CD14-positive monocyte (primary cell): Measurements from ENCODE around the gene TBC1D4. TPM values are rescaled to one million over a fixed set of nuclear protein-coding genes. Genes with fewer than 3 reads are reported as not detected.

Experiments used
- DNase-seq, 3 donors: peaks; one replicate each; pipeline ENCODE4 v3.0.0-alpha.2; 2011 to 2022
- H2AFZ ChIP-seq: 2 replicates; pipeline ENCODE4 v1.6.0; 2012; ENCODE audit warnings: mild to moderate bottlenecking, low read depth, low read length, inconsistent platforms; ENCODE audit not compliant: insufficient read depth, poor library complexity, severe bottlenecking
- H3K27ac ChIP-seq, 2 donors: 1 replicate in 1 of 2; 2 replicates in 1 of 2; pipeline ENCODE4 v1.5.1; 2012 to 2013; ENCODE audit warnings: low read length in 2 of 2, control low read depth in 1 of 2, inconsistent platforms in 1 of 2, low read depth in 1 of 2, mild to moderate bottlenecking in 1 of 2
- H3K27me3 ChIP-seq, 2 donors: one replicate each; pipeline versions ENCODE4 v1.6.0 to v1.6.1; 2011 to 2013; ENCODE audit warnings: low read length in 2 of 2; ENCODE audit not compliant: control insufficient read depth in 2 of 2, insufficient read depth in 2 of 2
- H3K36me3 ChIP-seq, 2 donors: replicated peaks in 1 of 2; 1 replicate in 1 of 2; 2 replicates in 1 of 2; pipeline versions ENCODE4 v1.5.1 to v1.6.1; 2012 to 2013; ENCODE audit warnings: low read length in 2 of 2, control low read depth in 1 of 2, inconsistent platforms in 1 of 2, mild to moderate bottlenecking in 1 of 2; ENCODE audit not compliant: insufficient read depth in 2 of 2, control insufficient read depth in 1 of 2
- H3K4me1 ChIP-seq, 2 donors: 1 replicate in 1 of 2; 2 replicates in 1 of 2; pipeline versions ENCODE4 v1.5.1 to v1.6.1; 2012 to 2013; ENCODE audit warnings: low read length in 2 of 2, control low read depth in 1 of 2, inconsistent platforms in 1 of 2, mild to moderate bottlenecking in 1 of 2, moderate library complexity in 1 of 2; ENCODE audit not compliant: insufficient read depth in 2 of 2, control insufficient read depth in 1 of 2
- H3K4me2 ChIP-seq: replicated peaks from 2 replicates; pipeline ENCODE3; 2012; ENCODE audit warnings: low read length, moderate library complexity, mild to moderate bottlenecking; ENCODE audit not compliant: poor library complexity, severe bottlenecking; ENCODE audit errors: extremely low read depth
- H3K4me3 ChIP-seq, 3 experiments: fragments of 200-600 bp in 1 of 3; sonication (generic) in 1 of 3; replicated peaks in 1 of 3; 1 replicate in 2 of 3; 2 replicates in 1 of 3; pipeline ENCODE4 v1.5.1; 2011 to 2013; ENCODE audit warnings: low read length in 3 of 3, mild to moderate bottlenecking in 3 of 3, control low read depth in 2 of 3, low read depth in 2 of 3, inconsistent platforms in 1 of 3, moderate library complexity in 1 of 3
- H3K79me2 ChIP-seq: 2 replicates; pipeline ENCODE4 v1.6.0; 2012; ENCODE audit warnings: mild to moderate bottlenecking, control low read depth, inconsistent platforms, low read length, moderate library complexity; ENCODE audit not compliant: insufficient read depth
- H3K9ac ChIP-seq: 2 replicates; pipeline ENCODE4 v1.6.0; 2017; ENCODE audit warnings: low read length, mild to moderate bottlenecking; ENCODE audit not compliant: insufficient read depth, poor library complexity, severe bottlenecking
- H3K9me3 ChIP-seq, 2 donors: replicated peaks in 1 of 2; 1 replicate in 1 of 2; 2 replicates in 1 of 2; pipeline versions ENCODE4 v1.5.1 to v1.6.1; 2012 to 2013; ENCODE audit warnings: low read length in 2 of 2, control low read depth in 1 of 2; ENCODE audit not compliant: control insufficient read depth in 1 of 2, insufficient read depth in 1 of 2
- H4K20me1 ChIP-seq: 2 replicates; pipeline ENCODE4 v1.6.0; 2012; ENCODE audit warnings: mild to moderate bottlenecking, low read length, control low read depth, moderate library complexity; ENCODE audit not compliant: insufficient read depth
- H3K27ac Mint-ChIP-seq, 7 donors: one replicate each; pipeline ENCODE4 v1.8.0; 2020; ENCODE audit warnings: mild to moderate bottlenecking in 7 of 7, mixed read lengths in 7 of 7, moderate library complexity in 6 of 7, inconsistent platforms in 2 of 7
- H3K27me3 Mint-ChIP-seq, 3 donors: one replicate each; pipeline ENCODE4 v1.8.0; 2021 to 2022; ENCODE audit warnings: low read depth in 3 of 3, mild to moderate bottlenecking in 3 of 3, mixed read lengths in 3 of 3, moderate library complexity in 3 of 3, inconsistent platforms in 1 of 3
- H3K36me3 Mint-ChIP-seq, 2 donors: one replicate each; pipeline ENCODE4 v1.8.0; 2020; ENCODE audit warnings: mixed read lengths in 2 of 2, inconsistent platforms in 1 of 2, mild to moderate bottlenecking in 1 of 2
- H3K4me1 Mint-ChIP-seq: one replicate; pipeline ENCODE4 v1.8.0; 2020; ENCODE audit warnings: mild to moderate bottlenecking, mixed read lengths
- H3K4me3 Mint-ChIP-seq, 2 donors: one replicate each; pipeline ENCODE4 v1.8.0; 2020; ENCODE audit warnings: mild to moderate bottlenecking in 2 of 2, mixed read lengths in 2 of 2, moderate library complexity in 1 of 2
- H3K9me3 Mint-ChIP-seq, 7 donors: one replicate each; pipeline ENCODE4 v1.8.0; 2020 to 2022; ENCODE audit warnings: mixed read lengths in 7 of 7, mild to moderate bottlenecking in 6 of 7, moderate library complexity in 6 of 7, inconsistent platforms in 2 of 7
- WGBS: methylation state at CpG from one replicate; pipeline ENCODE4 v1.1.5; 2013; ENCODE audit warnings: missing lambda C conversion rate; ENCODE audit not compliant: insufficient coverage; 5-methylcytosine and 5-hydroxymethylcytosine counted together
- intact Hi-C, 2 donors: fragments of 100-400 bp; cut with micrococcal nuclease; formaldehyde crosslinking; loops; one replicate each; pipeline versions ENCODE4 v1.15.0 to v1.15.1; 2023
- polyA plus RNA-seq, 3 donors: library from polyadenylated mRNA; depleted of rRNA in 1 of 3; unstranded in 2 of 3; stranded (reverse) in 1 of 3; fragments of 300-500 nt in 2 of 3; fragments of >200 nt in 1 of 3; fragmentation: Illumina TruSeq in 2 of 3; gene quantifications; 1 replicate in 2 of 3; 2 replicates in 1 of 3; pipeline ENCODE4 v1.2.3, GENCODE V29; 2012 to 2021
- TF ChIP-seq, protein P1 (sequence below): fragments of 200-600 bp; IDR thresholded peaks from one replicate; pipeline ENCODE4 v1.8.0; 2022; ENCODE audit warnings: antibody characterized with exemption, mild to moderate bottlenecking

The TBC1D4 gene
- polyA plus RNA-seq, 3 donors, result 2.0 to 6.7 (median 2.5) TPM

GRCh38 chr13:75469047-75469446 lies 12.9 kb downstream of the TBC1D4 start:
- H3K79me2 ChIP-seq, result no peaks in the 10 kb centered on the region
- Mint-ChIP-seq H3K4me3 (no peak overlapping the region), H3K36me3 (no peaks in the 10 kb centered on the region), H3K9me3 (peaks cover 0 to 8% (median 5%) of the 10 kb centered on the region in 7 donors), H3K27ac (no peak overlapping the region), H3K4me1 (peaks cover 1% of the 10 kb centered on the region), H3K27me3 (peaks cover 0 to 4% (median 1%) of the 10 kb centered on the region in 3 donors)
- H3K4me3 ChIP-seq, result no peak overlapping the region
- H4K20me1 ChIP-seq, result no peaks in the 10 kb centered on the region
- no peaks in the 10 kb centered on the region for H3K27me3 ChIP-seq
- WGBS, result 89% methylated on average over 2 of the region's 7 CpGs
- H3K4me2 ChIP-seq, result no peak overlapping the region
- intact Hi-C loops, result no loop called here
- DNase-seq, result no peak
- no peaks in the 10 kb centered on the region for H3K36me3 ChIP-seq
- H3K9me3 ChIP-seq, result no peaks in the 10 kb centered on the region
- no peak overlapping the region for H3K9ac ChIP-seq
- TF ChIP-seq, protein P1, sequence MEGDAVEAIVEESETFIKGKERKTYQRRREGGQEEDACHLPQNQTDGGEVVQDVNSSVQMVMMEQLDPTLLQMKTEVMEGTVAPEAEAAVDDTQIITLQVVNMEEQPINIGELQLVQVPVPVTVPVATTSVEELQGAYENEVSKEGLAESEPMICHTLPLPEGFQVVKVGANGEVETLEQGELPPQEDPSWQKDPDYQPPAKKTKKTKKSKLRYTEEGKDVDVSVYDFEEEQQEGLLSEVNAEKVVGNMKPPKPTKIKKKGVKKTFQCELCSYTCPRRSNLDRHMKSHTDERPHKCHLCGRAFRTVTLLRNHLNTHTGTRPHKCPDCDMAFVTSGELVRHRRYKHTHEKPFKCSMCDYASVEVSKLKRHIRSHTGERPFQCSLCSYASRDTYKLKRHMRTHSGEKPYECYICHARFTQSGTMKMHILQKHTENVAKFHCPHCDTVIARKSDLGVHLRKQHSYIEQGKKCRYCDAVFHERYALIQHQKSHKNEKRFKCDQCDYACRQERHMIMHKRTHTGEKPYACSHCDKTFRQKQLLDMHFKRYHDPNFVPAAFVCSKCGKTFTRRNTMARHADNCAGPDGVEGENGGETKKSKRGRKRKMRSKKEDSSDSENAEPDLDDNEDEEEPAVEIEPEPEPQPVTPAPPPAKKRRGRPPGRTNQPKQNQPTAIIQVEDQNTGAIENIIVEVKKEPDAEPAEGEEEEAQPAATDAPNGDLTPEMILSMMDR, result no peak
- no peak overlapping the region for H2AFZ ChIP-seq
- no peaks in the 10 kb centered on the region for H3K4me1 ChIP-seq
- H3K27ac ChIP-seq, result no peak overlapping the region

- no peak overlapping the region for H3K4me3 ChIP-seq
- no peaks in the 10 kb centered on the region for H3K9me3 ChIP-seq
- TF ChIP-seq, protein P1, result no peak
- Mint-ChIP-seq H3K27ac (no peak overlapping the region), H3K36me3 (no peaks in the 10 kb centered on the region), H3K9me3 (peaks cover 0 to 8% (median 5%) of the 10 kb centered on the region in 7 donors), H3K4me3 (no peak overlapping the region), H3K4me1 (no peaks in the 10 kb centered on the region), H3K27me3 (peaks cover 0 to 4% (median 1%) of the 10 kb centered on the region in 3 donors)
- H4K20me1 ChIP-seq, result no peaks in the 10 kb centered on the region
- no peaks in the 10 kb centered on the region for H3K27me3 ChIP-seq
- no peaks in the 10 kb centered on the region for H3K79me2 ChIP-seq
- H3K36me3 ChIP-seq, result no peaks in the 10 kb centered on the region
- DNase-seq, result no peak
- intact Hi-C loops, result no loop called here
- 83% methylated on average over 1 of the region's 5 CpGs for WGBS
- no peak overlapping the region for H3K4me2 ChIP-seq
- no peak overlapping the region for H3K27ac ChIP-seq
- no peaks in the 10 kb centered on the region for H3K4me1 ChIP-seq
- H2AFZ ChIP-seq, result no peak overlapping the region
- no peak overlapping the region for H3K9ac ChIP-seq
These were observed 13.4 kb downstream of the TBC1D4 start for GRCh38 chr13:75468602-75469001.
